ENCODE measurements around the gene PRKAG1. TPM values are rescaled to one million over a fixed set of nuclear protein-coding genes. Genes with fewer than 3 reads are reported as not detected.

PRKAG1 gene
- total and polyA plus RNA-seq, 7 donors: 48.6 to 71.3 (median 61.3) TPM

GRCh38 chr12:49012739-49013138 is 5.8 kb downstream of the PRKAG1 start:
- no peaks in the 10 kb centered on the region for H3K9me3 ChIP-seq
- H3K4me1 ChIP-seq: peaks cover 0 to 11% (median 7%) of the 10 kb centered on the region in 4 donors
- DNase-seq: no peak
- intact Hi-C loops (cut with DNase I): loop anchor here (10.0 kb wide), 1 partner anchor 298 kb away; the partner anchor contains the start of gene CCNT1
- H3K27ac ChIP-seq: no peak overlapping the region
- H3K27me3 ChIP-seq: peaks cover 0 to 21% (median 0%) of the 10 kb centered on the region in 3 donors
- no peak overlapping the region for H3K4me3 ChIP-seq
- TF ChIP-seq EP300 (IDR thresholded peaks at IDR 0.05) (no peak), POLR2A (IDR thresholded peaks at IDR 0.05) (no peak), POLR2AphosphoS5 (IDR thresholded peaks at IDR 0.05) (no peak)
- TF ChIP-seq, protein P1, sequence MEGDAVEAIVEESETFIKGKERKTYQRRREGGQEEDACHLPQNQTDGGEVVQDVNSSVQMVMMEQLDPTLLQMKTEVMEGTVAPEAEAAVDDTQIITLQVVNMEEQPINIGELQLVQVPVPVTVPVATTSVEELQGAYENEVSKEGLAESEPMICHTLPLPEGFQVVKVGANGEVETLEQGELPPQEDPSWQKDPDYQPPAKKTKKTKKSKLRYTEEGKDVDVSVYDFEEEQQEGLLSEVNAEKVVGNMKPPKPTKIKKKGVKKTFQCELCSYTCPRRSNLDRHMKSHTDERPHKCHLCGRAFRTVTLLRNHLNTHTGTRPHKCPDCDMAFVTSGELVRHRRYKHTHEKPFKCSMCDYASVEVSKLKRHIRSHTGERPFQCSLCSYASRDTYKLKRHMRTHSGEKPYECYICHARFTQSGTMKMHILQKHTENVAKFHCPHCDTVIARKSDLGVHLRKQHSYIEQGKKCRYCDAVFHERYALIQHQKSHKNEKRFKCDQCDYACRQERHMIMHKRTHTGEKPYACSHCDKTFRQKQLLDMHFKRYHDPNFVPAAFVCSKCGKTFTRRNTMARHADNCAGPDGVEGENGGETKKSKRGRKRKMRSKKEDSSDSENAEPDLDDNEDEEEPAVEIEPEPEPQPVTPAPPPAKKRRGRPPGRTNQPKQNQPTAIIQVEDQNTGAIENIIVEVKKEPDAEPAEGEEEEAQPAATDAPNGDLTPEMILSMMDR (IDR thresholded peaks at IDR 0.05): no peak
- peaks cover 0 to 54% (median 24%) of the 10 kb centered on the region in 4 donors for H3K36me3 ChIP-seq

- intact Hi-C loops (cut with DNase I): loop anchor here (10.0 kb wide), 1 partner anchor 295 kb away; the partner anchor contains the start of gene CCNT1
- Histone ChIP-seq H3K4me3 (no peak overlapping the region), H3K9me3 (no peaks in the 10 kb centered on the region), H3K27ac (no peak overlapping the region), H3K27me3 (peaks cover 0 to 38% (median 5%) of the 10 kb centered on the region in 3 donors), H3K36me3 (peaks cover 0 to 65% (median 31%) of the 10 kb centered on the region in 4 donors), H3K4me1 (no peaks in the 10 kb centered on the region)
- WGBS, 2 donors: 92 to 96% methylated on average over 3 of the region's 3 CpGs
- DNase-seq: no peak
- TF ChIP-seq POLR2A (IDR thresholded peaks at IDR 0.05) (no peak), POLR2AphosphoS5 (IDR thresholded peaks at IDR 0.05) (no peak), EP300 (IDR thresholded peaks at IDR 0.05) (no peak)
- TF ChIP-seq, protein P1 (IDR thresholded peaks at IDR 0.05): no peak
Observed at GRCh38 chr12:49010092-49010668, 8.4 kb downstream of the PRKAG1 start.

GRCh38 chr12:49008943-49009342 is 9.6 kb downstream of the PRKAG1 start:
- peaks cover 4 to 77% (median 43%) of the 10 kb centered on the region in 4 donors for H3K36me3 ChIP-seq

DNA sequence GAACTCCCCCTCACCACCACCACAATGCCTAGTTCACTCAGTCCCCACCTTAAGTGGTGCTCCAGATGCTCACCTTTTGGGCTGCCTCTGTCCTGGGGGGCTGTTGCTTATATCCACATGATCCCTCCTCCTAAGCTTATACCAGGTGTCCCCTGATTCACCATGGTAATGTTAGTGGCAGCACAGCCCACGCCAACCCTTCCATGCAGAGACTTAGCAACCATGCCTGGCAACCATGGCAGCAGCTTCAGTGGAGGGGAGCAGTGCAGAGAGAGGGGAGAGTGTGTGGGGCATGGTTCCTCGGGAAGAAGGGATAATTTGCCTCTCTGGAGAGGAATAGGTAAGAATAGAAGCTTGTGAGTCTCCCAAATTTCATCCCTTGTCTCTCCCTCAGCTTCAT is 18.2 kb downstream of the PRKAG1 start:
- Histone ChIP-seq H3K36me3 (peaks cover 18 to 47% (median 40%) of the 10 kb centered on the region in 4 donors), H3K27me3 (peaks cover 31 to 97% (median 71%) of the 10 kb centered on the region in 3 donors)
- 91% methylated on average over 2 of the region's 2 CpGs for WGBS, 2 donors

More at GRCh38 chr12:49008943-49009342, 9.6 kb downstream of the PRKAG1 start:
- Histone ChIP-seq H3K4me1 (no peaks in the 10 kb centered on the region), H3K9me3 (no peaks in the 10 kb centered on the region), H3K27ac (no peak overlapping the region), H3K4me3 (no peak overlapping the region), H3K27me3 (peaks cover 0 to 51% (median 10%) of the 10 kb centered on the region in 3 donors)
- TF ChIP-seq EP300 (IDR thresholded peaks at IDR 0.05): no peak
- TF ChIP-seq, protein P1 (IDR thresholded peaks at IDR 0.05): no peak
- intact Hi-C loops (cut with DNase I): no loop called here
- 72 to 94% methylated on average over 1 of the region's 1 CpG for WGBS, 2 donors
- no peak for DNase-seq

More for the DNA sequence above, 18.2 kb downstream of the PRKAG1 start:
- TF ChIP-seq POLR2A (IDR thresholded peaks at IDR 0.05) (no peak), EP300 (IDR thresholded peaks at IDR 0.05) (no peak), POLR2AphosphoS5 (IDR thresholded peaks at IDR 0.05) (no peak)
- TF ChIP-seq, protein P1 (IDR thresholded peaks at IDR 0.05): no peak
- H3K4me1 ChIP-seq: peaks cover 0 to 42% (median 39%) of the 10 kb centered on the region in 4 donors
- intact Hi-C loops (cut with DNase I): no loop called here
- H3K9me3 ChIP-seq: no peaks in the 10 kb centered on the region
- H3K27ac ChIP-seq: no peak overlapping the region
- DNase-seq: no peak
- no peak overlapping the region for H3K4me3 ChIP-seq
